ENCODE results near the gene ST6GALNAC4.

ST6GALNAC4 gene

DNA sequence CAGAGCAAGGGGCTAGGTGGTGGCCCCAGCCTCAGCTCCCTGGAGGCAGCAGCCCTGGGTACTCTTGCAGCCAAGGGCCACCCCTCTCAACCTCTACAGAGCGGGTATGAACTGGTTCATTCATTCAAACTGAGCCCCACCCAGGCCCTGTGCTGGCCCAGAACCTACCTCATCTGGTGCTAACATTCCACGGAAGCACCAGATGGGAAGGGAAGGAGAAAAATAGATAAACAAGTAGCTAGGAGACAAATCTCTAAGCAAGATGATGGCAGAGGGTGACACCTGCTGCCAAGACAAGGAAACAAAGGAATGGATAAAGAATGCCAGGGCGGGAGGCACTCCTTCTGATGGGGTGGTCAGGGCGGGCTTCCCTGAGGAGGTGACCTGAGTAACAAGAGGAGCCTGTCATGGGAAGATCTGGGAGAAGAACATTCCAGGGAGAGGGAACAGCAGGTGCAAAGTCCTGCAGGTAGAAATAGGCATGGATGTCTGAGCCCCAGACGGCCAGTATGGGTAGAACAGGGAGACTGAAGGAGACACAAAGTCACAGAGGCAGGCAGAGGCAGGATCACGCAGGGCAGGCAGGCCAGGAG, 6.1 kb downstream of the ST6GALNAC4 start:
- DNase-seq, result no peak

DNA sequence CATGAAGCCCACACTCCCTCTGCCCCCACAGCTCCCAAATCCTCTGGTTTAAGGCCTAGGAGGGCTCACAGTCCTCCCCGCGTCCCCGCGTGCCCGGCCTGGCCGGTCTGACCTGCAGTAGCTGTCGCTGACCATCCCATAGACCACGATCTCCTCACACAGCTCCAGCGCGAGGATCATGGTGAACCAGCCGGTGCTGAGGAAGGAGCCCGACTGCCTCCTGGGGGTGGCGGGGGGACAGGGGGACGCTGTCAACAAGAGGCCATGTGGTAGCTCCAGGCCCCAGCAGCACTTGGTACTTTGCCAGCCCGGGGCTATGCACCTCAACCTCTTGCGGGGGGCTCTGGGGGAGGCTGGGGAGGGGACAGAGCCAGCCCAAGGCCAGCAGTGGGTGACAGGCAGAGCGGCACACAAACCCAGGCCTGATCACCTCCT, 7.0 kb downstream of the ST6GALNAC4 start:
- no peak for DNase-seq

DNA sequence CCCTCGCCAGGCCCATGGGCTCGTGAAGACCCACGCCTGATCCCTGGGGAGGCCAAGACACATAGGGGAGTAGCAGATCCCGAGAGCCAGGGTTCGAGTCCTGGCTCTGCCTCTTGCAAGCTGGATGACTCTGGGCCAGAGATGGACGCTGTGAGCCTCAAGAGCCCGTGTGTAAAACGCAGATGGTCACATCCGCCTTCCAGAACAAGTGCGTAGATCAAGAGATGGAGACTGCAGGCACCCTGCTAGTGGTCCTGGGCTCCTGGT, 8.2 kb downstream of the ST6GALNAC4 start:
- no peak for DNase-seq

DNA sequence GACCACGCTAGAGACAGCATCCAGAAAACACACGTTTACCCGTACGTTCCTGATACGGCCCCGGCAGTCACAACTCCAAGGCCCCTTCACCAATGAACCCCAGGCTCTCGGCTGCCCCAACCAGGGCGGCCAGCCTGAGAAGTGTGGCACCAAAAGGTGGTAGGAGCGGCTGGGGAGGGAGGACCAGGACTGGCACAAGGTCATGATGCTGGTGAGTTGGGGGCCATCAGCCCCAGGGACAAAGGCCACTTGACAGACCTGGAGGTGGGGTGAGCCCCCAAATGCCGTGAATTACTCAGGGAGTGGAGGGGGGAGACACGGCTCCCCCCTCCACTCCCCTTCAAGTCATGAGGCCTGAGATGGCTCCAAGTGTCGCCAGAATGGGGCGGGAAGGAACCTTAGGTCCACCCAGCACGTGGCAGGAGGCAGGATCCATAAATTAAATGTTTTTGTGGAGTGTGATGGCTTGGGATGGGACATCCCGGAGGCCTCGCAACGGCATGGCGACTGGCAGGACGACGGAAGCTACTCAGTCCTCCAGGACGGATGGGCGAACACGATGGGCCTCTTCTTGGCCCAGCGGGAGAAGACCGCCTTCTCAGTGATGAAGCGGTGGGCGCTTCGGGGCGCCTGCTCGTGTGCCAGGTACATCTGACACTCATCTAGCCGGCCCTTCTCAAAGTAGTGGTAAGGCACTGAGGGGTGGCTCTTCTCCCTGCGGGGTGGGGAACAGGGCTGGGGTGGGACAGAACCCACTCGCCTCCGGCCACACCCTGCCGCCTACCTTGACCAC, 8.8 kb downstream of the ST6GALNAC4 start:
- DNase-seq, result no peak

DNA sequence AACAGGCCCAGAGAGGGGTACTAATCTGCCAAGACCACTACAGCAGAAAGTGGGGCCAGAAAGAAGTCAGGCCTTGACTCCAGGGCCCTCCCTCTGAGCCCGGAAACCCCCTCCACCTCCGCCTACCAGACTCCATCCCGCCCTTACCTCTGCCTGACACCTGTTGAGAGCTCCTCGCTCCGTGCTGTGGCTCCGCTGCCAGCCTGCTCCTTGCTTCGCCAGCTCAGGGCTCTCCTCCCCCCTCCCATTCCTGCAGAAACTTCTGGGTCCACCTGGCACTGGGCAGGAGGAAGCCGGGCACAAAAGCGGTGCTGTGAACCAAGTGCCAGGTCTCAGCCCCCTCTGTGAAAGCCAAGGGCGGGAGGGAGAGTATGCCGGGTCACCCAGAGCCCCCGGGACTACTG, 11.1 kb downstream of the ST6GALNAC4 start:
- DNase-seq, result no peak

DNA sequence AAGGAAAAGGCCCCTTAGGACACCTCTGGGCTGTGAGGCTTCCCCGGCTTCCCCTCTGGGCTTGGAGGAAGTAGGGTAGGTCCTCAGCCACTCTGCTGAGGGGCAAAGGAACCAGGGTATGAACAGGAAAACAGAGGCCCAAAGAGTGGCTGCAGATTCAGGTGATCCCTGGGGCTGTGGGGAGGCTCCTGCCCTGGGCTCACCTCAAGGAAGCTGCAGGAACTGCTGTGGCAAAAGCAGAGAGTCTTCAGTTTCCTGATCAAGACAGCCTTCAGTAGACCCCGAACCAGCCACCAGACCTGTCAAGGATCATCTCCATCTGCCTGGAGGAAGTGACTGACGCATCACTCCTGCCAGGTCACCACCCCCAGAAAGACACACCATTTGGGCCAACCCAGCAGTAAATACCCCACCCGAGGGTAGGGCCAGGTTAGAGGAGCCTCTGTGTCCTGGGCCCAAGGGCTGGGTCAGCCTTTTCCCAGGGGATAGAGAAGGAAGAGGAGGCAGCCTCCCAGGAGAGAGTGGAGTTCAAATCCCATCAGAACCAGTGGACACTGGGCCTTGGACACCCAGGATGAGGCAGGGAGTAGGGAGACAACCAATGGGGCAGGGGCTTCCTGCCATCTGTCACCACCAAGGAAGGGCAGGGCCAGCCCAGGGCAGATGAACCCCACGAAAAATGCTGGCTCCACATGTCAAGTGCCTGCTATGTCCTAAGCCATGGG, 11.7 kb downstream of the ST6GALNAC4 start:
- DNase-seq, result no peak

GRCh38 chr9:127904561-127905003, 12.3 kb downstream of the ST6GALNAC4 start:
- no peak for DNase-seq

DNA sequence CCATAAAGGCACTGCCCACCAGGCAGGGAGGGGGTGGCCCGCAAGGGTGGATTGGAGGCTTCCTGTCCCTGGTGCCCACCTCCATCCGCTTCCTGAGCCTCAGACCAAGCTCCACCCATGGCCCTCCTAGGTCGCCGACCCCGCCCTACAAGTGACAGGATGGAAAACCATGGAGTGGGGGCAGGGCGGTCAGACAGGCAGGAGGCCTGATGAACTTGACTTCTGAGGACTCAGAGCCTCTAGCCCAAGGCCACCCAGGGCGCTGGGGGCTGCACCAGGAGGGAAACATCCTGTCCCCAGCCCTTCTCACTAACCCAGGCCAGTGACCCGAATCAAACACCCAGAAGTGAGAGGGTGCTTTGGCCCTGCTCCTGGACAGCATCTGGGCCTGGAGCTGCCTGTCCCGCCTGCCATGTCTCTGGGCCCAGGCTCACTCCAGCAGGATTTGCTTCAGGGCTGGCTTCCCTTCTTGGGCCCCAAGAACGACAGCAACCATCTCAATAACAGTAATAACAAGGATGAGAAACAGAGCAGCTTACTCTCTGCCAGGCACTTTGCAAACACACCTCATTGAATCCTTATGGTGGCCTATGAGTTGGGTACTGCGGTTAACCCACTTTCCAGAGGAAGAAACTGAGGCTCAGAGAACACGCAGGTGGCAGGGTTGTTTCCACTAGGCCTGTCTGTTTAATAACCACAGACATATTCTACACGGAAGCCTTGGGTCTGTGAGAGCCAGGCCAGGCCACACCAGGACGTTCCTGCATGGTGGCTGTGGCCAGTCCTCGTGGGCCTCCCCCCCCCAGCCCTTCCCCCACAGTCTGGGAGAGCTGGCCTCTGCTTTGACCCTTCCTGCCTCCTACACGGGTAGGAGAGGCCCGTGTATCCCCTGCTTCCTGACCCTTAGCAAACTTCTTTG, 13.0 kb downstream of the ST6GALNAC4 start:
- DNase-seq, result no peak

DNA sequence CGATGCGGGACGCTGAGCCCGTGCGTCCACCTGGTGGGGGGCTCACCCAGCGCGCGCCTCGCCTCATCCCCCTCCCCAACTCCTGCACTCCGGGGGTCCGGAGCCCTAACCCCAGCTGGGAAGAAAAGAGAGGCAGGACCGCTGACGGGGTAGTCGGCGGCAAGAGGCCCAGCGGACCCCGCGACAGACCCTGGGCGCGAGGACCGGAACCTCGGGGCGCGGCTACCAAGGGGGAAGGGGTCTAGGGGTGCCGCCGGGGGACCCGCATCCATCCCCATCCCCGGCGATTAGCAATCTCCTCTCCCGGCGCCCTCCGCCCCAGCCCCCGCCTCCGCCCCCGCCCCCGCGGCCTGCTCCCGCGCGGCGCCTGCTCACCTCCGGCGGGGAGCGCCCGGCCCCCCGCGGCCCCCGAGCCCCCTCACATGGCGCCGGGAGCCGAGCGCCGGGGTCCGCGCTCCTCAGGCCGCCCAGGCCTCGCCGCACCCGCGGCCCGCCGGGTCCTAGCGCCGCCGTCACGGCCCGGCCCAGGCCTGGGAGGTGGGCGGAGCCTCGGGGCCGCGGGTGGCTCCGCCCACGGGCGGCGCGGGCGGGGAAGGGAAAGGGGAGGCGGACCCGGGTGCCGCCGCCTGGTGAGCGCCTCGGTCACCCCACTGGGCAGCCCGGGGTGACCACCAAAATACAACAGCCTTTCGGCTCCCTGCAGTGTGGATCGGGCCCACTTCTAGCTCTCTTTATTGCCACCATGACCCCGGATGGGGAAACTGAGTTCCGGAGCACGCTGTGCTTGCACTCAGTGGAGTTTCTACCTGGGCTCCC, 17.5 kb downstream of the ST6GALNAC4 start, which contains the start of gene ST6GALNAC6:
Gene ST6GALNAC6, minus strand, starts transcription at position 476 of the 816 bp plus-strand sequence. CDS start 1,622 bp downstream, outside the sequence.
- DNase-seq, result peak; percentile 42 to 59

GRCh38 chr9:127898433-127899127, 18.3 kb downstream of the ST6GALNAC4 start:
- DNase-seq, result no peak

DNA sequence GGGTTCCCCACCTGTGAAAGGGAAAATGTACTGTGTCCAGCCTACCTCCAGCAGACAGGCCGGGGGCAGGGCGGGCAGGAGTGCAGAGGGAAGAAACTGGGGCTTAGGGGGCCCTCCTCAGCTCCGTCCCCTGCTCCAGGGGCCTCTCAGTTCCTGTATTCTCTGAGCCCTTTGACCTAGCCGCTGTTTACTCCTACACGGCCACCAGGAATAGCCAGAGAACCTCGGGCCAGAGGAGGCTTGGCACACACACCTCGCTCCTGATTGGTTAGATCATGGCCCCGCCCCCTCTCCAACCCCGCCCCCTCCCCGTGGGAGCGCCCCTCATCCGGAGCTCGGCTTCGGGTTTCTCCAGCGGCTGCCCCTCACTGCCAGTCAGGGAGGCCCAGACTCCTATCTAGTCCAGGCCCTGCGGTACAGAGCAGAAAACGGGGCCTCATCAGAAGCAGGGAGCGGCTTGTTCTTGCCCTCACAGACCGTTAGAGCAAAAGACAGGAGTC, 19.6 kb downstream of the ST6GALNAC4 start:
- no peak for DNase-seq

- no peak for DNase-seq
Observed at GRCh38 chr9:127896395-127897192, 20.2 kb downstream of the ST6GALNAC4 start.

DNA sequence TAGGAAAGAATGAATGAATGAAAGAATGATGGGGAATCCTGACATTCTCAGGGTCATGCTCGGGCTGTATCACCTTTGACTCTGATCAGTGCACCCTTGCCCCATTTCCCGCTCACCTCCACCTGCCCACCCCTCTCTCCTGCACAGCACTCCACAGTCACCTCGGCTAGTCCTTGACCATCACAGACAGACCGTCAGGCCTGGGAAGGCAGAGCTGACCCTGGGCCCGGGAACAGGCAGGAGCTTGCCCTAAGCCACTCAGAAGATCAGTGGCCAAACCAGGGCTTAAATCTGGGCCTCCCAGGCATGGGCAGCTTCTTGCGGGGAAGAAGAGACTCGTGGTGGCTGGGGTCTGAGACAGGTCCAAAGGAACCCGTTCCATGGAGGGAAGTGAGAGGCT, 21.0 kb downstream of the ST6GALNAC4 start:
- no peak for DNase-seq

DNA sequence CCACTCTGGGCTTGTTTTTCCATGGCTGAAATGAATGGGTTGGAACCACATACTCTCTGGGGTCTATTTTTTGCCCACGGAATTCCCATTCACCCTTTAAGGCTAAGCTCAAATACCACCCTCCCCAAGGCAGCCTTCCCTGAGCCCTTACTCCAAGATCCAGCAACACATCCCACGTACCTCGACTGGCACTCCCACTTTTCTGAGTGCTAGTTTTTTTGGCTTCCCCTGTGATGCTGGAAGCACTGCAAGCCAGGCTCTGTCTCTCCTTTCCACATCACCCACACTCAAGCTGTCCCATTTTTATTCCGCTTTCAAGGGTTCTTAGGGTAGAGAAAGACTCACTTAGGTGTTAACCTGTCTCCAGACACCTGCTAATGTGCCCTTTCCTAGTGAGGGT, 23.4 kb downstream of the ST6GALNAC4 start:
- no peak for DNase-seq

DNA sequence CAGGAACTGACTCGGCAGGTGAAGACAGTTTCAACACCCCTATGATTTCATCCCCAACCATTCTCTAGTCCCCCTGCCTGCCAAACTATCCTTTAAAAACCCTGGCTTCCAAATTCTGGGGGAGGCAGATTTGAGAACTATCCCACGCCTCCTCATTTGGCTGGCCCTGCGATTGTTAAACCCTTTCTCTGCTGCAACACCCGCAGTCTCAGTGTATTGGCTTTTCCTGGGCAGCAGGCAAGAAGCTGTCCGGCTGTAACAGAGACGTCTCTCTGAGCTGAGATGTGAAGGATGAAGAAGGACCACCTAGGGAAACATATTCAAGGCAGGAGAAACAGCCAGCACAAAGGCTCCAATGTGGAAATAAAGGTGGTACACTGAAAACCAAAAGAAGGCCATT, 24.0 kb downstream of the ST6GALNAC4 start:
- DNase-seq, result no peak

DNA sequence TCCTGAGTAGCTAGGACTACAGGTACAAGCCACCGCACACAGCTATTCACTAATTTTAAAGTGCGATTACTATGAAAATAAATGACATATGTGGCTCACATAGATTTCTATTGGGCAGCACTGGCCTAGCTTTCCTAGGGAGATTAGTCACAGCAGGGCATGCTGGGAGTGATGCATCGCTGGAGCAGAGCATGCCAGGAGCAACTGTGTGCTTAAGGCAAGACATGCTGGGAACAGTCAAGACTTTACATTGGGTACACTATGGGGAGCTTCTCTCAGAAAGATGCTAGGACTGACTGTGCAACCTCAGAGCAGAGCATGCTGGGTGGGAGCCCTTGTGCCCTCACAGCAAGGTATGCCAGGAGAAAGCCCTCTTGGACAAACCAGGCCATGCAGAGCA, 26.8 kb downstream of the ST6GALNAC4 start:
- DNase-seq, result no peak

- no peak for DNase-seq
Observed at GRCh38 chr9:127887792-127888191, 29.0 kb downstream of the ST6GALNAC4 start.

DNA sequence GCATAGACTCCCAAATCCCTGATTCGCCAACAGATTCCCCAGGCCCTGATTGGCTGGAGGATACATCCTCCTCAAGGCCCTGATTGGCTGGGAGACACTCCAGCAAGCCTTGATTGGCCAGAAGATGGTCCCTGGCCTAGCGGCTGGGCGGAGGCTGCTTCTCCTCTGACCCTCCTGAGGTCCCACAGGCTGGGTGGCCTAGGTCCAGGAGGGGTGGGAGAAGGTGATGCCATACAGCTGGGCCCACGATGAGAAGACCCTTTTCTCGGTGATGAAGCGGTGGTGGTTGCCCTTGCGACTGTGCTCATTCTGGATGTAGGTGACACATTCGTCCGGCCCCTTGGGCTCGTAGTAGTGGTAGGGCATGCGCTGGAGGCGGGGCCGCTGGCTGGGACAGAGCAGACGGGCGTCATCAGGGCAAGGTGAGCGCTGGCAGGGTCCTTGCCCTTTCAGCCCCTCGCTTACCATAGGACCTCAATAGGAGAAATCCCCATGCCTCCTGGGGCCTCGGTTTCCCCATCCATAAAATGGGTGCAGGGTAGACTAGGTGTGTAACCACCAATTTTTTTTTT, 30.4 kb downstream of the ST6GALNAC4 start:
- DNase-seq, result no peak

DNA sequence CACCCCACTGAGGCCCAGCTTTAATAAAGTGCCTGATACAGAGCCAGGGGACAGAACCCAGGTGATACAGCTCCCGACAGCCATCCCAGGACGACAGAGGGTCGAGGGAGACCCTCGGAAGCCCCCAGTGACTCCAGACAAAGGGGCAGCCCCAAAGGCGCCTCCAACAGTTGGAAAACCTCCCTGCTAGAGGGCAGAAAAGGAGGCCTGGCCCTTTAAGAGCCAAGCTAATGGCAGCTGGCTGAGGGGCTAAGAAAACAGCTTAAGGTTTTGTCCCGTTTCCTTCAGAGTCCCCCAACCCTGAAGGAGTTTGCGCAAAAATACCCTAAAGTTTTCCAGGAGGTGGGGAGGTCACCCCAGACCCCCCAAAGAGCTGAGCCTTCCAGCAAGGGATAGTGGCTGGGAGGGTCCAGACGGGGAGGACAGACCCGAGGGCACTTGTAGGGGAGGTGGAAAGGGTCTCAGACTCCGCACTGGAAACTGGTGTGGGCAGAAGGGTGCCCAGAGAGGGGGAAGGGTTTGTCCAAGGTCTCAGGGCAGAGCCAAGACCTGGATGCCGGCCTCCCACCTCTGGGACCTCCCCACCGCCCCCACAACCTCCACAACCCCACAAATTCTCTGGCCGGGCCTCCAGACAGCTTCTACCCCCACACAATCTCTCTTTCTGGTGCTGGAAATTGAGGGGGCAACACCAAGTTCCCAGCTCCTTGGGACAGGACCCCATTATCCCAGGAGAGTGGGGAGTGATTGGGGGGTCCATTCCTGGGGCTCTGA, 31.1 kb downstream of the ST6GALNAC4 start:
- no peak for DNase-seq
